ENCODE data around the gene DLGAP1. TPM values are rescaled to one million over a fixed set of nuclear protein-coding genes. Genes with fewer than 3 reads are reported as not detected.

The DLGAP1 gene
- total RNA-seq, 1 donor from 2014 or later: 11.5 TPM

GRCh38 chr18:3861495-3861894, 593.6 kb downstream of the DLGAP1 start:
- Mint-ChIP-seq H3K9me3 (peaks cover 3% of the 10 kb centered on the region), H3K27me3 (ENCODE audit: low read depth) (no peaks in the 10 kb centered on the region), H3K27ac (ENCODE audit: unreplicated experiment) (no peak overlapping the region), H3K4me3 (no peak overlapping the region), H3K36me3 (ENCODE audit: low read depth) (no peaks in the 10 kb centered on the region), H3K4me1 (no peaks in the 10 kb centered on the region)
- no peak for TF ChIP-seq CTCF (conservative IDR thresholded peaks at IDR 0.05)
- no peak for DNase-seq (ENCODE audit: low read depth, low spot score)

- H3K27me3 Mint-ChIP-seq (ENCODE audit: low read depth): no peaks in the 10 kb centered on the region
- no peak overlapping the region for H3K27ac Mint-ChIP-seq (ENCODE audit: unreplicated experiment)
- no peak overlapping the region for H3K4me3 Mint-ChIP-seq
- no peaks in the 10 kb centered on the region for H3K36me3 Mint-ChIP-seq (ENCODE audit: low read depth)
- H3K9me3 Mint-ChIP-seq: peaks cover 3% of the 10 kb centered on the region
- no peaks in the 10 kb centered on the region for H3K4me1 Mint-ChIP-seq
- TF ChIP-seq CTCF (conservative IDR thresholded peaks at IDR 0.05): no peak
- DNase-seq (ENCODE audit: low read depth, low spot score): no peak
These were observed 597.6 kb downstream of the DLGAP1 start for GRCh38 chr18:3857544-3857943.

GRCh38 chr18:3855966-3856365, 599.1 kb downstream of the DLGAP1 start:
- Mint-ChIP-seq H3K4me3 (no peak overlapping the region), H3K4me1 (no peaks in the 10 kb centered on the region), H3K36me3 (ENCODE audit: low read depth) (peaks cover 3% of the 10 kb centered on the region), H3K27me3 (ENCODE audit: low read depth) (no peaks in the 10 kb centered on the region), H3K27ac (ENCODE audit: unreplicated experiment) (no peak overlapping the region), H3K9me3 (peaks cover 6% of the 10 kb centered on the region)
- no peak for TF ChIP-seq CTCF (conservative IDR thresholded peaks at IDR 0.05)
- no peak for DNase-seq (ENCODE audit: low read depth, low spot score)

GRCh38 chr18:3852321-3852720, 602.8 kb downstream of the DLGAP1 start:
- no peak for DNase-seq (ENCODE audit: low read depth, low spot score)
- no peak for TF ChIP-seq CTCF (conservative IDR thresholded peaks at IDR 0.05)
- H3K27me3 Mint-ChIP-seq (ENCODE audit: low read depth): no peaks in the 10 kb centered on the region
- H3K4me1 Mint-ChIP-seq: no peaks in the 10 kb centered on the region
- no peak overlapping the region for H3K4me3 Mint-ChIP-seq
- H3K27ac Mint-ChIP-seq (ENCODE audit: unreplicated experiment): no peak overlapping the region
- H3K36me3 Mint-ChIP-seq (ENCODE audit: low read depth): peaks cover 3% of the 10 kb centered on the region
- H3K9me3 Mint-ChIP-seq: peaks cover 3% of the 10 kb centered on the region

- Mint-ChIP-seq H3K36me3 (ENCODE audit: low read depth) (peaks cover 3% of the 10 kb centered on the region), H3K27me3 (ENCODE audit: low read depth) (no peaks in the 10 kb centered on the region), H3K4me3 (no peak overlapping the region), H3K4me1 (no peaks in the 10 kb centered on the region), H3K27ac (ENCODE audit: unreplicated experiment) (no peak overlapping the region), H3K9me3 (peaks cover 3% of the 10 kb centered on the region)
- no peak for TF ChIP-seq CTCF (conservative IDR thresholded peaks at IDR 0.05)
- DNase-seq (ENCODE audit: low read depth, low spot score): no peak
These were observed 603.9 kb downstream of the DLGAP1 start for GRCh38 chr18:3851159-3851558.

GRCh38 chr18:3848316-3848715, 606.8 kb downstream of the DLGAP1 start:
- Mint-ChIP-seq H3K4me3 (no peak overlapping the region), H3K4me1 (no peaks in the 10 kb centered on the region), H3K9me3 (peaks cover 3% of the 10 kb centered on the region), H3K27me3 (ENCODE audit: low read depth) (peaks cover 10% of the 10 kb centered on the region), H3K36me3 (ENCODE audit: low read depth) (peaks cover 3% of the 10 kb centered on the region), H3K27ac (ENCODE audit: unreplicated experiment) (no peak overlapping the region)
- DNase-seq (ENCODE audit: low read depth, low spot score): no peak
- no peak for TF ChIP-seq CTCF (conservative IDR thresholded peaks at IDR 0.05)
